Stimulated activated CD4-positive, alpha-beta T cell treated with anti-CD3 and anti-CD28 coated beads, Interleukin-2, amount 100 ng/mL, for 48 hours (primary cell): Measurements from ENCODE around the gene CLTA.
"Not testable (repeated sequence)": the region's sequence is repeated elsewhere in the genome, so short reads cannot be mapped to it uniquely, and the experiment has no call there.

Experiments
- DNase-seq, 2 donors: peaks; one replicate each; pipeline ENCODE4 v3.0.0-alpha.2; 2020

The CLTA gene

DNA sequence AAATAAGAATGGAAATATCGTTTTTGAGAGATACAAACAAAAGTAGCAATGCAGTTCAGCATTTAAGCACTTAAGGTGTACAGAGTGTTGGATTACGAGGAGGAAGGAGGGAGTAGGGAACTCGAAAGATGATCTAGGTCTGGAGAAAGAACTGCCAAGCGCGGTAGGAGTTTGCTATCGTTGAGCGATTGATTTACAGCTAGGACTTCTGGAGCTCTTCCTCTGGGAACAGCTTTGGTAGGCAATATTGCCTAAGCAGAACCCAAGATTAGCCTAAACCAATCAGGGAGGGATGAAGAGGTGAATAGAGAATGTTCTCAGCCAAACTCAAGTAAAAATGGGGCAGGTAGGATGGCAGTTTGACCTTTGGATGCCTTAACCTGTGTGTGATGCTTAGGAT lies 965 bp downstream of the CLTA start:
- no peak for DNase-seq

DNA sequence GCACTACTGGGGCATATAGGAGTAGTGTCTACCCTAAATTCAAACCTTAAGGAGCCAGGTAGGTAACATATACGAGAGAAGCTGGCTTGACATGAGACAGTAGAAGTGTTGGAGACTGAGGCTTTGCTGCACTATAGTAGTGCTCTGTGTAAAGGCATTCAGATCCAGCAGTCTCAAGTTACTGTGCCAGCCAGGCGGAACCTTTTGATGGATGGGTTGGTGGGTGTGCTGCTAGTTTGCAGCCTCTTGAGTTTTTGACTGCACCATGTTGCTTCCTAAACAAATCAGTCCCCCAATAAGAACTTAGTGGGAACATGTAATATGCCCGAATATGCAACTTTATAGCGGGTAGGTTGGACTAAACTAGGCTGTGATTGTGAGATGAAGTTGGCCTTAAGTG lies 1.5 kb downstream of the CLTA start:
- DNase-seq = no peak

GRCh38 chr9:36193023-36193422 lies 2.3 kb downstream of the CLTA start:
- no peak for DNase-seq

- DNase-seq = no peak
Observed at GRCh38 chr9:36194326-36195000, 3.7 kb downstream of the CLTA start.

DNA sequence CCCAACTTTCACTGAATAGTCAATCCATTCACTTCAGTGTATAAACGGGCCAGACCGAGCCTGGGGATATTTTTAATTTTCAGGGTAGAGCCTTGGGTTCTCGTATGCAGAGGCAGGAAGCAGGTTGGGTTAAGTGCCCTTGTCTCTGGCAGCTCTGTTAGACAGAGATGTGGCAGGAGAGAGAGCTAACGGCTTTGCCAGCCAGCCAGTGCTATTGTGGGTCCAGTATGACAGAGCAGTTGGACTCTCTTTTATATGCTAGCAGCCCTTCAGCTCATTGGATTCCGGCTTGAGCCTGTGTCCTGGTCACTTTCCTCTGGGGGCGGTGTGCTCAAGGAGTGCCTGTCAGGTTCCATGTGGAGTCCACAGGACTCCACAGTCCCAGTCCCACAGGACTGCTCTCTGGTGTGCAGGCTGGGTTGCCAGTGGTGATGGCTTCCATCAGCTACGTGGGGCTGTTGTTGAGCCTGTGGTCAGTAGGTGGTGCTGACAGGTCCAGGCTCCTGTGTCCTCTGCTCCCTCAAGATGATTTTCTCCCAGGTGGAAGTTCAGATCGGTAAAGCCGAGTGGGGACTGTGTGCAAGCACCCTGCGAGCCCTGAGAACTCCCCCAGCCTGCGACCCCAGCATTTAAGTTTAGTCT lies 14.3 kb downstream of the CLTA start:
- no peak for DNase-seq

DNA sequence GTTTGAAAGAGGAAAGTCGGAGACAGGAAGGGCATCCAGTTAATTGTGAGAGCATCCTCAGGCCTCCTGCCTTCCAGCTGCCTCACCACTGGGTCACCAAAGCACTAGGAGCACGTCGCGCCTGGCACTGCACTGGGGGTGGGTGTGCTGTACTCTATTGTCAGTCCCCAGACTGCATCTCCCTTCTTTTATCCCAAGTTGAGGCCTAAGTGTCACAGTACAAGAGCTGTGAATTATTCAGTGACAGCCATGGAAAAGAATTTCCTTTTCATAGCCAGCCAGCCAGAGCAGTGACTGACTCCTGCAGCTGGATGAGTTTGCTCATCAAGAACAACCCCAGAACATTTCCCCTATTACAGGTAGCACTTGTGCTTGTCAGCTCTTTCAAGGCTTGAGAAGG lies 16.3 kb downstream of the CLTA start:
- DNase-seq = no peak

- no peak for DNase-seq
Observed at GRCh38 chr9:36207546-36208012, 16.9 kb downstream of the CLTA start.

DNA sequence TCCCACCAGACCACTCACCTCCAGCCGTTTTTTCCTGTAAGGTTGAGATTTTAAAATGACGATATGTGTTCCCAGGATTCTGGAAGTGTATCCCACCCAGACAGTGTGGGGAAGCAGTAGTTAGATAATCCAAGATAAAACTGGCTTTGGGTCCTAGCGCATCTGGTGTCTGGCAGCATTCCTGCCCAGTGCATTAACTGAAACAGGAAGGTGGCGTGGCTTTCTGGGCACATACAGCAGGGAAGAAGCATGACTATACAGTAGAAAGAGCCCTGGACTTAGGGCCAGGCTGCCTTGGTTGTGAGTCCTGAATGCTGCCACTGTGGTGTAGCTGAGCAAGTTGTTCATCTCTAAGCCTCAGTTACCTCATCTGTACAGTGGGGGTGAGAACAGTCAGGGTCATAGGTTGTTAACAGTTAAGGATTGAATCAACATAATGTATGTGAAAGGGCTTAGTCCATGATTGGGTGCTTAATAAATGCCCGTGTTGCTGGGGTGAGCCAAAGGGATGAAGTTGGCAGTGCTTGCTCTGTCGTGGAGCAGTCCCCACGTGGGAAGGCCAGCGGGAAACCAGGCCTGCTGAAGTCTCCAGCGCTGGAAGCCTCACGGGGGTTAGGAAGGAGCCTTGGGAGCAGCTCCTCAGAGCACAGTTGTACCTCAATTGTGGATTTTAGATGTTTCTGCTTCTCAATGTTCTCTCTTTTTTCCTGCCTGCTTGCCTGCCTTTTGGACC lies 18.0 kb downstream of the CLTA start:
- DNase-seq = no peak

DNA sequence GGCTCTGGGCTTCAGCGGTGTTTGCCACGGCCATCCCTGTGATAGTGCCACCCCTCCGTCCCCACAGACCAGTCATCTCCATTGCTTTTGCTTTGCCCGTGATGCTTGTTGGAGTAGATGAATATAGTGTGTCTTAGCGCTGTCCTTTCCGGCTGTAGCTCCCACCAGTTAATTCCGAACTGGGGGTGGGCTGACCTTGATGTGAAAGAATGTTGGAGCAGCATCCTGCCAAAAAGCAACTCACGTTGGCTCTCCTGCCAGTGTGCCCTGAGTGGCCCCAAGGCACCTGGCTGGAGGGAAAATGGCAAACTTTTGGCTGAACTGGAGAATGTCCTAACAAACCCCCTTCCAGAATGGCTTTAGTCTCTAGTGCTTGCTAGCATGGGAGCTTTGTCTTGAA lies 20.0 kb downstream of the CLTA start:
- no peak for DNase-seq

DNA sequence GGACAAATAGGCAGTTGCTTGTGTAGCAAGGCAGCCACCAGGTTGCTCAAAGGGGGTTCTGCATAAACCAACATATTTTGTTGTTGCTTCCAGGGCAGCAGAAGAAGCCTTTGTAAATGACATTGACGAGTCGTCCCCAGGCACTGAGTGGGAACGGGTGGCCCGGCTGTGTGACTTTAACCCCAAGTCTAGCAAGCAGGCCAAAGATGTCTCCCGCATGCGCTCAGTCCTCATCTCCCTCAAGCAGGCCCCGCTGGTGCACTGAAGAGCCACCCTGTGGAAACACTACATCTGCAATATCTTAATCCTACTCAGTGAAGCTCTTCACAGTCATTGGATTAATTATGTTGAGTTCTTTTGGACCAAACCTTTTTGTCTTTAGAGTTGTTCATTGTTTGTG lies 20.8 kb downstream of the CLTA start:
- no peak for DNase-seq

- no peak for DNase-seq
Observed at GRCh38 chr9:36213387-36213786, 22.7 kb downstream of the CLTA start.

DNA sequence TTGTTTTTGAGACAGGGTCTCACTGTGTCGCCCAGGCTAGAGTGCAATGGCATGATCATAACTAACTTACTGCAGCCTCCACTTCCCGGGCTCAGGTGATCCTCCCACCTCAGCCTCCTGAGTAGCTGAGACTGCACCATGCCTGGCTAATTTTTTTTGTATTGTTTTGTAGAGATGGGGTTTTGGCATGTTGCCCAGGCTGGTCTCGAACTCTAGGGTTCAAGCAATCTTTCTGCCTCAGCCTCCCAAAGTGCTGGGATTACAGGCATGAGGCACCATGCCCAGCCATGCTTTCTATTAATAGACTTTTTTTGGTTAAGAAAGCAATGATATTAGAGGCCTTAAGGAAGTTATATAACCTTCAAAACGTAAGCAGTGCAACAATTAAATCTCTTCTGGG lies 23.3 kb downstream of the CLTA start:
- no peak for DNase-seq

GRCh38 chr9:36214571-36214970 lies 23.9 kb downstream of the CLTA start:
- no peak for DNase-seq

- DNase-seq = no peak
Observed at GRCh38 chr9:36217256-36217968, 26.7 kb downstream of the CLTA start.

DNA sequence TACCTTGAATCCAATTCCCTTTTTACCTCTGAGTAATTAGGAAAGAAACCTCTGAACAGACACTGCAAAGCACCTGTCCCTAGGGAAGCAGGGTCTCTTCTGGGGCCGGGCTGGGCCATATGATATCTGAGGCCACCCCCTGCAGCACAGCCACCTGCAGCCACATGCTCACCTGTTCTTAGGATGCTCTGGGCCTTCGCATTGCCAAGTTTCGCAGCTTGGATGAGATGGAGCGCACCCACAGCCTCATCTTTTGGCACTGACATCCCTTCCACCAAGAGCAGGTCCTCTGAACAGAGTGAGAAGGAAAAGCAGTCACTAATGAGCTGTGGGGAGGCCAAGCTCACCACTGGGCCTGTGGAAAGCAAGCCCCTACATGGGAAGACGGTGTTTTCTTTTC lies 27.3 kb downstream of the CLTA start:
- DNase-seq = no peak

DNA sequence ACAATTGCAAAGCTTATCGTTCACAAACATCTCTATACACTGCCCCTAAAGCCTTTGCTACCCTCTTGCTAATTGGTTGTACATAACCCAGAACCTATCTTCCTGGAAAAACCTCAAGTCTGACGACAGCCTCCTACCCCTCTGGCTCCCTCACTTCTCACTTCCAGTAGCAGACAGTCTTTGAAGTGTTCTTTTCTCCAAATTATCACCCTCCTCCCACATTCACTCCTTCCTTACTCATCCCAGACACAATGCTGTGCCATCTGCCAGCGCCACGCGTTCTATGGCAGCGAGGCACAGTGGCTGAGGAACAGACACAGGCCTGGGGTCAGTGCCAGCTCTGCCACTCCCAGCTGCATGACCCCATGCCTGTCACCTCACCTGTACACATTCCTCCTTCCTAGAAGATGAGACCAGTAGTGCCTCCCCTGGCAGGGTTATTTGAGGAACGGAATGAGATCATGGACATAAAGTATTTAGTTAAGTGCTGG lies 27.7 kb downstream of the CLTA start:
- DNase-seq = no peak

- DNase-seq = no peak
Observed at GRCh38 chr9:36221667-36222066, 30.9 kb downstream of the CLTA start.

DNA sequence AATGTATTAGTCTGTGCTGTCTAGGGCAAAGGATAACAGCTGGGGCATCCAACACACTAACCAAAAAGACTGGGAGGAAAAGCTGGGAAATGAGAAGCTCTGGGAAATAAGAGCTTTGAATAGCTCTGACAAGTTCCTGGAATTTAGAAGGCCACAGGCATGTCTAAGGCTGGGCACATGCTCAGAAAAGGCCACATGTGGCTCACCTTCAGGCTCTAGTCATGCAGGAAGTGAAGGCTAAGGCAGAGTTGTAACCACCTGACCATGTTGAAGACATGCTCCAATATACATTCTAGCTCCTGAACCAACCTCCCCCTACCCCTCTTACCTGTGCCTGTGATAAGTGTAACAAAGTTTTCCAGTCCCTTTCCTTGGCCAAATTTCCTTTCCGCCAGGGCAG lies 31.7 kb downstream of the CLTA start:
- no peak for DNase-seq

- DNase-seq = no peak
Observed at GRCh38 chr9:36237230-36237629, 46.5 kb downstream of the CLTA start.

DNA sequence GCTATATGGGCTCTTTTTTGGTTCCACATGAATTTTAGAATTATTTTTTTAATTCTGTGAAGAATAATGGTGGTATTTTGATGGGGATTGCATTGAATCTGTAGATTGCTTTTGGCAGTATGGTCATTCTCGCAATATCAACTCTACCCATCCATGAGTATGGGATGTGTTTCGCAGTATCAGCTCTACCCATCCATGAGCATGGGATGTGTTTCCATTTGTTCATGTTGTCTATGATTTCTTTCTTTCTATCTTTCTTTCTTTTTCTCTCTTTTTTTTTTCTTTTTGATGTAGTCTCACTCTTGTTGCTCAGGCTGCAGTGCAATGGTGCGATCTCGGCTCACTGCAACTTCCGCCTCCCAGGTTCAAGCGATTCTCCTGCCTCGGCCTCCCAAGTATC lies 48.5 kb downstream of the CLTA start:
- not testable (repeated sequence) for DNase-seq

- not testable (repeated sequence) for DNase-seq
Observed at GRCh38 chr9:36239675-36240074, 49.0 kb downstream of the CLTA start.

- no peak for DNase-seq
Observed at GRCh38 chr9:36245906-36246305, 55.2 kb downstream of the CLTA start.

DNA sequence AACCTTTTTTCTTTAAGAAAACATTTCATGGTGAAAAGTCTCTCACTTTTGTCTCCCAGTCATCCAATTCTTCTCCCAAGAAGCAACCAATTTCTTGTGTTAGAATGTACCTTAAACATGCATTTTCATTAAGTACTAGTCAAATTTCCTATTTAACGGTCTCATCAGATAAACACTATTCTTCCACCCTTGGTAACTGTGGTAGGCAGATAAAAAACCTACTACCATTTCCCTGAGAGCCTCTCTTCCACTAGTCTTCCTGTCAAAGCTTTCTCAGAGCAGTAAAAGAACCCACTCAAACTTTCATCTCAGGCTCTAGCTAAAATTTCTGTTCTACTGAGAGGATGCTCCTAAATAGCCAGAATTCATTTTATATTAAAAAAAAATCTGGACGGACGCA lies 56.6 kb downstream of the CLTA start:
- DNase-seq = no peak
